Germinal center (tissue), 1 donor: ENCODE data around the gene LMBR1.

Source experiments
- DNase-seq: peaks from one replicate; pipeline ENCODE4 v3.0.0; 2012; ENCODE audit warnings: mixed read lengths, low spot score

The LMBR1 gene

DNA sequence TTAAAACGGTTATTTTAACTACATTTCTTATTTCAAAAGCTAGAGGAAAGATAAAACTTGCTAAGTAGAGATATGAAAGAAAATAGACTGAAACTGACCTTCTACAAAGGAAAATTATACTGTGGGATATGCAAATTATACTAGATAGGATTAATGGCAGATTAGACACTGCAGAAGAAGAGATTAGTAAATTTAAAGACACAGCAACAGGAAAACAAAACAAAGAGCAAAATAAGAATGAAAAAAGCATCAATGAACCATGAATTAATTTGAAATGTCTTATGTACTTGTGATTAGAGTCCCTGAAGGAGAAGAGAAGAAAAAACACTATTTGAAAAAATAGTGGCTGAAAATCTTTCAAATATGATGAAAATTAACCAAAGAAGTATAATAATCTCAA lies 200.1 kb downstream of the LMBR1 start:
- DNase-seq: no peak

DNA sequence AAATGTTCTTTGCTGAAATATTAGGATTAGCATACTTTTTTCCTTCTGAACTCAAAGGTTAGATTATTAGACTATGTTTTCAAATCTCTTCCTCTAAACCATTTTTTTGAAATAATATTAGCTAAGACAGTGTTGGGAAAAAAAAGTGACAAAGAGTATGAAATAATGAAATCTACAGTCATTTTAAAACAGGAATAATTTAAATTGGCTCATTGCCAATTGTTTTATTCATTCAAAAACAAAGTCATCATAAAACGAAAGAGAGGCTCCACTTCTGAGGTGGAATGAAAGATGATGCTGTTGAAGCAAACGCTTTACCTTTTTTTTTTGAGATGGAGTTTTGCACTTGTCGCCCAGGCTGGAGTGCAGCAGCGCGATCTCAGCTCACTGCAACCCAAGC lies 201.2 kb downstream of the LMBR1 start:
- DNase-seq: no peak

DNA sequence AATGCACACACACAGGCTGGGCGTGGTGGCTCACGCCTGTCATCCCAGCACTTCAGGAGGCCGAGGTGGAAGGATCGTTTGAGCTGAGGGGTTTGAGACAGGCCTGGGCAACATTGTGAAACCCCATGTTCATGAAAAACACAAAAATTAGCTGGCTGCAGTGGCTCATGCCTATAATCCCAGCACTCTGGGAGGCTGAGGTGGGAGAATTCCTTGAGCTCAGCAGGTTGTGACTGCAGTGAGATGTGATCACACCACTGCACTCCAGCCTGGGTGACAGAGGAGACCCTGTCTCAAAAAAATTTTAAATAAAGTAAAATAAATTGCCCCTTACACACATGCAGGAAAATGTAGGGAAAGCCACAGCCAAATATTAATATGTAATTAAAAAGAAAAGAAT lies 208.3 kb downstream of the LMBR1 start:
- no peak for DNase-seq

DNA sequence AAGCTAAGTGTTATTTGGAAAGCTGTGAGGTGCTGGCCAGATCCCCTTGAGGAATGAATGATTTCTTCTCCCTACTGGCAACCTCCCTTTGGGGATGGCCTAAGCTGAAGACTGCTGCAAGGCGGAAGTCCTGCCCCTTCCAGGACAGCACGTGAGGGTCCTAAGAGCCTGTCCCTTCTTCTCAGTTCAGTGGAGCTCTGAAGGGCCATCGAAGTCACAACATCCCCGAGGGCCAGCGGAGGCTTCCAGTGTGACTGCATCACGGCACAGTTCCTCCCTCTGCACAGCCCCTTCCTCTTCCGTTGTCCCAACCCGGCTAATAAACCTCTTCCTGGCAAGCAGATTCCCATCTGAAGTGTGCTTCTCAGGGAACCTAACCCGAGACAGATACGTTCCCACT lies 208.7 kb downstream of the LMBR1 start:
- DNase-seq: no peak

- no peak for DNase-seq
These were observed 210.1 kb downstream of the LMBR1 start for GRCh38 chr7:156682928-156683327.

- DNase-seq: no peak
These were observed 212.7 kb downstream of the LMBR1 start for GRCh38 chr7:156680281-156680680.

DNA sequence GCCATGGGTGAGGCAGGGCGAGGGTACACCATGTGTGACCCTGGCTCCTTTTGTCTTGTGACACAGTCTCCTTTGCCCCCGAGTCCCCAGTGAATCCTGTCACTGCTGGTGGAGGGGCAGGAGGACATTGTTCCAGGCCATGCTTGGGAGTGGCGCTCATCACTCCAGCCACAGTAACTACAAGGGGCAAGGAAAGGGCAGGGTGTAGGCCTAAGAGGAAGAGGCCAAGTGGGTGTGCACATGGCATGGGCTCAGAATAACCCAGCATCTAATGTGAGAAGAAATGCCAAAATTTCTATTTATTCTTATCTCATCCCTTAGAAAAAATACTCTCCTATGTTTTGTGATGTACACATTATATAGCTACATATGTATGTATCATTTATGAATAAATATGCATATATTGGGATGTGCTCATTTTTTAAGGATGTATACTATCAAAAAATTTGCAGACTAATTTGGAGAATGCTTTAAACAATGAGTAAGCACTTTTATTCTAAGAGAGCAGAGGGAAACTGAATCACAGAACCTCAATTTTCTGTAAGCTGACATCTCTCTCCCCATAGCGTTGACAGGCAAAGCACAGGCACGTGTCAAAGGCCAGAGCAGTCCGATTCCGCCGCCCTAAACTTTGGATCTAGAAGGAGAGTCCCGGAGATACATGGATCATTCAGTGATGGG lies 215.5 kb downstream of the LMBR1 start:
- DNase-seq: no peak

GRCh38 chr7:156676263-156676662 lies 216.7 kb downstream of the LMBR1 start:
- DNase-seq: no peak

DNA sequence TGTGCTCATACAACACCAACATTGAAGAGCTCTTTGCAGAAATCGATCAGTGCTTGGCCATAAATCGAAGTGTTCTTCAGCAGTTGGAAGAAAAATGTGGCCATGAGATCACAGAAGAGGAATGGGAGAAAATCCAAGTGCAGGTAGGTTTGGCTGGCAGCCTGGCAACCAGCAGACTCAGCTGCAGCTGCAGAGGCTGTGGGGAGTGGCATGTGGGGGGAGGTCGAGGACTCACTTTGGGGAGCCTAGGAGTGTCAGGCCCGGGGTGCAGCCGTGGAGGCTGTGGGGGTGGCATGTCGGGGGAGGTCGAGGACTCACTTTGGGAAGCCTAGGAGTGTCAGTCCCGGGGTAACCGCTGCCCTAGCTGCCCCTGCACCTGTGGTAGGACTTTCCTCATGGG lies 217.3 kb downstream of the LMBR1 start:
- DNase-seq: no peak

DNA sequence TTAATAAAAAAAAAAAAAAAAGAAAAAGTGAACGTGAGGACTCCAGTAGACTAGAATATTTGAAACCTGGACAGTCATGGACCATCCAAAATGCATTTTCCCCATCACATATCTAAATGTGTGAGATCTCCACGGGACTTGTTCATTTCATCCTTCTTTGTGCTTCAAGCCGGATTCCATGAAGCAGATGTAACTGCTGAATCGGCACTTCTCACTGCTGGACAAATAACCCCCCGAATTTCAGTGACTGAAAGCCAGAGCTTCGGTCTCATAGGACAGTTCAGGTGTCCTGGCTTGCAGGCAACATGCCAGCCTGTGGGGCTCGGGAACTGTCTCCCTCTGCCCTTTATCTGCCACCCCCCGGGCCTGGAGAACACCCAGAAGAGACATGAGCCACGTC lies 219.1 kb downstream of the LMBR1 start:
- no peak for DNase-seq

- no peak for DNase-seq
These were observed 219.5 kb downstream of the LMBR1 start for GRCh38 chr7:156673454-156673853.

- DNase-seq: no peak
These were observed 223.8 kb downstream of the LMBR1 start for GRCh38 chr7:156669035-156669828.

GRCh38 chr7:156668130-156668741 lies 224.7 kb downstream of the LMBR1 start:
- DNase-seq: no peak

GRCh38 chr7:156667110-156667426 lies 225.9 kb downstream of the LMBR1 start:
- DNase-seq: no peak

GRCh38 chr7:156666368-156667109 lies 226.4 kb downstream of the LMBR1 start:
- no peak for DNase-seq

GRCh38 chr7:156665101-156665500 lies 227.9 kb downstream of the LMBR1 start:
- no peak for DNase-seq

DNA sequence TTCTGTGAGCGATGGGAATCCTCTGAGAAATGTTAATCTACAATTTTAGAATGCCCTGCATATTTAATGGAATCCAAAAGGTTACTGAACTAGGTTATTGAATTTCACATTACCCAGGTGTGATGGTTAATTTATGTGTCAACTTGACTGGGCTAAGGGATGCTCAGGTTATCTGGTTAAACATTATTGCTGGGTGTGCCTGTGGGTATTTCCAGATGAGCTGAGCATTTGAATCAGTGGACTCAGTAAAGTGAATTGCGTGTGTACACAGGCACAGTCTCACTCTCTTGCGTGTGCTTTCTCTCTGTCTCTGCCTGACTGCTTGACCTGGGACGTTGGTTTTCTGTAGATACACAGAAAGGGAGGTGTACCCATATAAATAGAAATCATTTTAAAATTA lies 230.7 kb downstream of the LMBR1 start:
- DNase-seq: no peak

- no peak for DNase-seq
These were observed 231.3 kb downstream of the LMBR1 start for GRCh38 chr7:156661637-156662036.

DNA sequence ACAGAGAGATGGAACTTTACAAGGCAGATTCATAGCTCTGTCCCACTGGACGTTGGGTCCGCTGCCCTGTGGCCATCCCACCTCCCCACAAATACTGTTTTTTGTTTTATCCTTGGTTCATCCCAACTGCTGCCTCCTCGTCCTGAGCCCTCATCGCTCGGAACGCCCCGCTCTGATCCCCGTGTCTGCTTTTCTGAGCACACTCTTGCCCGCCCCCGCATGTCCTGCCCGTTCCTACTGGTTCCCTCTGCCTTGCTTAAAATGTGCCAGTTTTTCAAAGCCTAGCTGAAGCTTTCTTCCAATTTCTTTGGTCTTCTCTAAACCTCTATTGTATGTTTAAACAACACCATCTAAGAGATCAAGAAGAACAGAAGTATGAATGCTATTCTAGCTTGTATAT lies 233.0 kb downstream of the LMBR1 start:
- no peak for DNase-seq

- DNase-seq: no peak
These were observed 233.8 kb downstream of the LMBR1 start for GRCh38 chr7:156659203-156659602.

- no peak for DNase-seq
These were observed 235.3 kb downstream of the LMBR1 start for GRCh38 chr7:156657681-156658080.

DNA sequence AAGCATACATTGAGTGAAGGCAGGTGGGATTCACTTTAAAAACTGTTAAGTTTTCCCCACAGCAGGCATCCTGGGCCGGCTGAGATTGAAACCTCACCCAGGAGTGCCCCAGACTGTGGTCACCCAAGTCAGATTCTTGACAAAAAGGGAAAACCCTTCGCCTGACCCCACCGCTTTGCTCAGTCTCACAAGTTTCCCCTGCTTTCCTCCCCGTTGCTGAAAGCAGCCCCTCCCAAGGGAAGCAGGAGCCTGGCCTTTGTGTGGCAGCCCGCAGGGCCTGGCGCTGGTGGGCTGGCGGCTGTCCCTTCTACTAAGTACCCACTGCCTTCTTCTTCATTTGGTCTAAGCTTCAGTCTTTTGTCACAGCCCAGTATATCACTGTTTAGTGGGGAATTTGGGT lies 236.4 kb downstream of the LMBR1 start:
- DNase-seq: no peak

DNA sequence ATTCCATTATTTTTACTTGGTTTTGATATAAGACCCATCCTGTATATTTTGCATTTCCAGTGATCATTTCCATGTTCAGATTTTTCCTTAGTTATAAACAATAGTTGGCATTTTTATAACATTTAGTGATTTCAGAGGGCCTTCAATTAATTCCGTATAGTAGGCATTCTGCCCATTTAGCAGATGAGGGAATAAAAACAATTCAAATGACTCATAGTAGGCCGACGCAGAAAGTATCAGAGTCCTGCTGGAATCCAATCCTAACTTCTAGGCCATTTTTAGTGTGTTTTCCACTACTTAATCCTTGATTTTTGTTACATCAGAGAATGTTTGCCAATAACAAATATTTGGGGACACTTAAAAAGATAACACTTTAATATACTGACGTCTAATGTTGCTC lies 237.0 kb downstream of the LMBR1 start:
- no peak for DNase-seq
